ENCODE data around the gene CLVS2. TPM values are rescaled to one million over a fixed set of nuclear protein-coding genes. Genes with fewer than 3 reads are reported as not detected.

CLVS2 gene
- under 1 TPM; 0.05 to 0.19 TPM for total RNA-seq

GRCh38 chr6:122995921-122996793 lies at the start of gene CLVS2:
CLVS2 (plus strand) TSS chr6:122996235; CDS start chr6:122997778, 1,543 bp downstream.
- H3K27me3 ChIP-seq: peaks cover 20% of the 10 kb centered on the region
- H3K4me3 ChIP-seq: no peak within 1 kb of the TSS
- H3K9me3 ChIP-seq: no peaks in the 10 kb centered on the region
- intact Hi-C loops (cut with DNase I): no loop called here
- H3K27ac ChIP-seq: no peak within 1 kb of the TSS
- H3K4me1 ChIP-seq: no peaks in the 10 kb centered on the region
- DNase-seq: no peak
- TF ChIP-seq CTCF (IDR thresholded peaks at IDR 0.05): no peak
- H3K36me3 ChIP-seq: no peaks in the 10 kb centered on the region
- H3K9ac ChIP-seq (ENCODE audit: low read depth in 2 of 2, low read length in 2 of 2): no peak within 1 kb of the TSS

GRCh38 chr6:122947355-122947754 lies 48.7 kb upstream of the CLVS2 start:
- Histone ChIP-seq H3K9me3 (no peaks in the 10 kb centered on the region), H3K27ac (no peak overlapping the region), H3K4me3 (no peak overlapping the region), H3K36me3 (no peaks in the 10 kb centered on the region), H3K4me1 (no peaks in the 10 kb centered on the region), H3K27me3 (no peaks in the 10 kb centered on the region), H3K9ac (ENCODE audit: low read depth in 2 of 2, low read length in 2 of 2) (no peak overlapping the region)
- no peak for DNase-seq
- TF ChIP-seq CTCF (IDR thresholded peaks at IDR 0.05): no peak
- intact Hi-C loops (cut with DNase I): no loop called here

- Histone ChIP-seq H3K4me1 (no peaks in the 10 kb centered on the region), H3K4me3 (no peak overlapping the region), H3K27me3 (no peaks in the 10 kb centered on the region), H3K27ac (no peak overlapping the region), H3K36me3 (no peaks in the 10 kb centered on the region), H3K9ac (ENCODE audit: low read depth in 2 of 2, low read length in 2 of 2) (no peak overlapping the region), H3K9me3 (no peaks in the 10 kb centered on the region)
- no peak for TF ChIP-seq CTCF (IDR thresholded peaks at IDR 0.05)
- intact Hi-C loops (cut with DNase I): no loop called here
- DNase-seq: no peak
These were observed 42.3 kb upstream of the CLVS2 start for GRCh38 chr6:122953766-122954165.

GRCh38 chr6:122956376-122956775 lies 39.7 kb upstream of the CLVS2 start:
- H3K36me3 ChIP-seq: no peaks in the 10 kb centered on the region
- no peaks in the 10 kb centered on the region for H3K4me1 ChIP-seq
- DNase-seq: no peak
- H3K9me3 ChIP-seq: no peaks in the 10 kb centered on the region
- no peak overlapping the region for H3K9ac ChIP-seq (ENCODE audit: low read depth in 2 of 2, low read length in 2 of 2)
- no peak overlapping the region for H3K27ac ChIP-seq
- no peak overlapping the region for H3K4me3 ChIP-seq
- no peak for TF ChIP-seq CTCF (IDR thresholded peaks at IDR 0.05)
- intact Hi-C loops (cut with DNase I): no loop called here
- no peaks in the 10 kb centered on the region for H3K27me3 ChIP-seq

- Histone ChIP-seq H3K27me3 (no peaks in the 10 kb centered on the region), H3K27ac (no peak overlapping the region), H3K36me3 (no peaks in the 10 kb centered on the region), H3K9ac (ENCODE audit: low read depth in 2 of 2, low read length in 2 of 2) (no peak overlapping the region), H3K4me3 (no peak overlapping the region), H3K9me3 (no peaks in the 10 kb centered on the region), H3K4me1 (no peaks in the 10 kb centered on the region)
- DNase-seq: no peak
- intact Hi-C loops (cut with DNase I): no loop called here
- TF ChIP-seq CTCF (IDR thresholded peaks at IDR 0.05): no peak
These were observed 33.9 kb upstream of the CLVS2 start for GRCh38 chr6:122962000-122962624.
